GM18951 (cell line): Measurements from ENCODE around the gene DDX53.

ENCODE experiments used
- POLR2A ChIP-seq: IDR thresholded peaks from 4 replicates; pipeline ENCODE4 v1.6.1; 2011; ENCODE audit warnings: mild to moderate bottlenecking; ENCODE audit not compliant: insufficient read length, insufficient read depth; ENCODE audit errors: extremely low read depth
- in situ Hi-C: fragments of 300-500 bp; cut with MboI; formaldehyde crosslinking; loops from one replicate; pipeline ENCODE4 v1.12.0; 2022; ENCODE audit warnings: low sequenced_read_pairs, mixed read lengths, inconsistent platforms; ENCODE audit not compliant: unreplicated experiment

Gene DDX53

DNA sequence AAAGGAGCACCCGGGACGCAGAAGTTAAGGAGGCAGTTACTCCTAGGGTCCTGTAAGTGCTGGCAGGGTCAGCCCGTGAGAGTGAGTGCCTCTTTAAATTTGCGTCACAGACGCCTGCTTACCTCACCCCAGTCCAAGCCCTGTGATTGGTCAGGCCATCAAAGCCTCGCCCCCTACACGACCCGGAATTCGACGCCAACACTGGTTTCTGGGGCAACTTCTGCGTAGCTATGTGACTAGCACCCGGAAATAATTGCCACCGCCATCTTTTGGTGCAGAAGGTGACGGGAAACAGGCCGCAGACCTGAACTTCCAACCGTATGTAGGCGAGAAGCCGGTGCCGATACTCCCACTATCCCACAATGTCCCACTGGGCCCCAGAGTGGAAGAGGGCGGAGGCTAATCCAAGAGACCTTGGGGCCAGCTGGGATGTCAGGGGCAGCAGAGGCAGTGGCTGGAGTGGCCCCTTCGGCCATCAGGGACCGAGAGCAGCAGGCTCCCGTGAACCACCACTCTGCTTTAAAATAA, at the start of gene DDX53:
Gene DDX53 (plus strand): TSS at position 265 of the 528 bp plus-strand sequence. CDS start 98 bp downstream, at position 363.
- no peak for TF ChIP-seq POLR2A
- in situ Hi-C loops = no loop called here

DNA sequence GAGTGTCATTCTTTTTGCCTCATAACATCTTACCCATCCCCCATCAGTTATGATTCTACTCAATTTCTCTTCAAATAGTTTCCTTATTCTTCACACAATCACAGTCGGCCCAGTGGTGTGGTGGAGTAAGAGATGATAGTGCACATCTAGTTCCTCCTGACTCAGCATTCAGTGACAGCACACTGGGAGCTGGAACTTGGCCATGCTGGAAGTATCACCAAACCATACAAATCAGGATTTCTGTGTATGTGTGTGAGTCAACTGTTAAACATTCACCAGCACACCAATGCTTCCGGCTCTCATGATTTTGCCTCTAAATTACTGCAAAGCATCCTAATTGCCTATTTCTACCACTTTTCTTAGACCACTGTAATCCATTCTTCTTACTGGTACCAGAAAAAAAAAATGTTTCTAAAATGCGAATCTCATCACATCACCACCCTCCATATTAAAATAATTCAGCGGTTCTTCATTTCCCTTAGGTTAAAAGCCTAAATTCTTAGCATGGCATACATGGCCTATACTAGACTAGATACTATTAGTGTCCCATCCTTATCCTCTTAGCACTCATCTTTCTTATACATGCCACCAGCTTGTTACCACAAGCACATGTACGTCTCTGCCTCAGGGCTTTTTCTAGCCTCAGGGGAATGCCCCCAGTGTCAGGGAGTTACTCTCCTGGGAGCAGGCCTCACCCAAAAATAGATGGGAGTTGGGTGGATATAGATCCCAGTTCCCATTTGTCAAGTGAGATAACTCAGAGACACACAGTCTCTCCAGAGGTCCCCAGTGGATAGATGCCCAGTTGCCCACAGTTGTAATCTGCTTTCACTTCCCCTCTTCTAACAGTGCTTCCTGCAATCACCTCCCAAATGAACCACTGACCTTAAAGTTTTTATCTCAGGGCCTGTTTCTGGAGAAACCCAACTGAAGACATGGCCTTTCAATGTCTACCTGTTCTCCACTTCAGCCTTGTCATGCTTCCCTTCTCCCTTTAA, 49.2 kb upstream of the DDX53 start:
- no peak for TF ChIP-seq POLR2A
- in situ Hi-C loops = no loop called here

GRCh38 chrX:22952010-22952409, 47.8 kb upstream of the DDX53 start:
- TF ChIP-seq POLR2A = no peak
- in situ Hi-C loops = no loop called here

DNA sequence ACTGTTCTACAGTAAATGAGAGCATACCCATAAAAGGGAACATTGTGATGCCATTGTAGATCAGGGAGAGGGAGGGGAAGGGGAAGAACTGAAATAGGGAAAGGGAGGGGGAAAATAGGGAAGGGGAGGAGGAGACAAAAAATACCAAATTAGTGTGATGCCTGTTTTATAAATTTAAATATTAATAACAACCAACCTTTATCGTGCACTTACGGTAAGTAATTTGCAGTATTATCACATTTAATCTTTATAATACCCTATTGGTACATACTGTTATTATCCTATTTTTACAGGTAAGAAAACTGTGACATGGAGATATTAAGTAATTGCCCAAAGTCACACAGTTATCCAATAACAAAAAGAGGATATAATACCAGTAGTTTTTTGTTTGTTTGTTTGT, 41.5 kb upstream of the DDX53 start:
- in situ Hi-C loops = no loop called here
- no peak for TF ChIP-seq POLR2A

DNA sequence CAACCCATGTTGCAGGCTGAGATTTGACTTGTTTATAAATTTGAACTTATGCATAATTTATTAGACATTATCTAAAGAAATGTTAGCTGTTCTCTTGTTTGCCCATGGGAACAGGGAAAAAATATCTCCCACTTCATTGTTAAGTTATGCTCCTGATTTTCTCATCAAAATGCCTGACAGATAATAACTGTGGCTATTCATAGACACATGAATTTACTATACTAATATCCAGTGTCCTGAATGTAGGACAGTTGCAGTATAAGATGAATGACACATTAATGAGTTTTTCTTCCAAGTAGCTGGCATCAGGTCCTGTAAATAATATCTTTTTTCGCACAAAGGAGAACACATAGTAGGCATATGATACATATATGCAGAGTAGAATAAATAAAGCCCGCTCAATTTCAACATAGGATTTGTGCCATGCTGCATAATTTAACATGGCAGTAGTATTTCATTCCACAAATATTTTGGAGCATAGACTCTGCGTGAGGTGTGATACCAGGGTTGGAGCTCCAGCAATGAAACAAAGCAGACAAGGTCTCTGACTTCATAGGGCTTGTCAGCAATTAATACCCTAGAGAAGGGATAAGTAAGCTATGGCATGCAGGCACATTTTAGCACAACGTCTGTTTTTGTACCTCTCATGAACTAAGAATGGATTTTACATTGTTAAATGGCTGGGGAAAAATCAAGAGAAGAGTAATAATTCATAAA, 40.4 kb upstream of the DDX53 start:
- no peak for TF ChIP-seq POLR2A
- in situ Hi-C loops = no loop called here

- in situ Hi-C loops = no loop called here
- TF ChIP-seq POLR2A = no peak
These were observed 36.6 kb upstream of the DDX53 start for GRCh38 chrX:22963196-22963595.

- TF ChIP-seq POLR2A = no peak
- in situ Hi-C loops = no loop called here
These were observed 31.3 kb upstream of the DDX53 start for GRCh38 chrX:22968494-22968893.

DNA sequence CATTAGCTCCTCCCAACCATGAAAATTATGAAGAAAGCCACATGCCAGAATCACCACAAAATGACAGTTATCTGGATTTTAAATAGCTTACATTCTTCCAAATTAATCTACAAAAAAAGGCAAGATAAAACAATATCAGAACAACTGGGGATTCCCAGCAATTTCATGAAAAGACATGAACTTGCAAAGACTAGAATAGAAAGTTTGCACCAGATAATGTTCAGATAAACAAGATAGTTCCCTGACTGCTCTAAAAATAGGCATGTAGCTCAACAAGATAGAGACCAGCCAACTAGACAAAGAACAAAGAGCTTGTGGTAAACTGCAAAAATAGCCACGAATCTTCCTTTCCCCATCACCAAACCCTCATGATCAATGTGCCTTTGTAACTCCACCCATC, 30.3 kb upstream of the DDX53 start:
- TF ChIP-seq POLR2A = no peak
- in situ Hi-C loops = no loop called here

- in situ Hi-C loops = no loop called here
- TF ChIP-seq POLR2A = no peak
These were observed 28.9 kb upstream of the DDX53 start for GRCh38 chrX:22970861-22971260.

DNA sequence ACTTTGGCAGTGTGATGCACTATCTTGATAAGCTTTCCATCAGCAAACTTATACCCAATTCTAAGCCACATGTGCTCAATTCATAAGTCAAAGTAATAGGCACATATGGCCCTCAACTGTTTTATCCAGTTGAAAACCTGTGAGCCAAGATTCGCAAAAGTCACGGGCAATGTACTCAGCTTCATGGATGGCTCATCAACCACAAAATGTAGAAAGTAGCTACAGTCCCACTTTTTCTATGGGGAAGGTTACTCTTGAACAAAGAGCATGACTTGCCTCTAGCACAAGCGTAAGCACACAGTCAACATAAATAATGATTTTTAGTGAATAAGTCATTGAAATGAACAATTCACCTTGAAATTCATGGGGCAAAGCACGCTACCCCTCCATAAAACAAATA, 25.1 kb upstream of the DDX53 start:
- in situ Hi-C loops = no loop called here
- TF ChIP-seq POLR2A = no peak

DNA sequence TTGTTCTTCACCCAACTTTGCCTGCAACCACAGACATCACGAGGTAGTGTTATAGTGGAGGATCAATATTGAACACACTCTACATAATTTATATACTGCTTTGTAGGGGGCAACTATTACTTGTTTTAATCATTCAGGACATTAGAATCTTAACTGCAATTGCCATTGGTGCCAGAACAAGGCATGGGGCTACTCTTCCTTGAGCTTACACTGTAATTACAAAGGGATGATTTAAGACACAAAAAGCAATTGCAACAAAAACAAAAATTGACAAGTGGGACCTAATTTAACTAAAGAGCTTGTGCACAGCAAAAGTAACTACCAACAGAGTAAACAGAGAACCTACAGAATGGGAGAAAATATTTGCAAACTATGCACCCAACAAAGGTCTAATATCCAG, 24.0 kb upstream of the DDX53 start:
- in situ Hi-C loops = no loop called here
- TF ChIP-seq POLR2A = no peak

DNA sequence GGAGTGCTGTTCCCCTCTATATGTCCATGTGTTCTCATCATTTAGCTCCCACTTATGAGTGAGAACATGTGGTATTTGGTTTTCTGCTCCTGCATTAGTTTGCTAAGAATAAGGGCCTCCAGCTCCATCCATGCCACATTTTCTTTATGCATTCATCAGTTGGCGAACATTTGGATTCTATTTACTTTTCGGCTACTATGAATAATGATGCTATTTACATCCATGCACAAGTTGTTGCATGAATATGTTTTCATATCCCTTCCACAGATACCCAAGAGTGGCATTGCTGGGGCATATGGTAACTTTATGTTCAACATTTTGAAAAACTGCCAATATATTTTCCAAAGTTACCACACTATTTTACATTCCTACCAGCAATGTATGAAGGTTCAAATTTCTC, 13.8 kb upstream of the DDX53 start:
- TF ChIP-seq POLR2A = no peak
- in situ Hi-C loops = no loop called here

- in situ Hi-C loops = no loop called here
- no peak for TF ChIP-seq POLR2A
These were observed 12.3 kb upstream of the DDX53 start for GRCh38 chrX:22987452-22987851.
